Adrenal gland (tissue), 5 donors: ENCODE measurements around the gene TFB1M.
"Not testable (repeated sequence)": the region's sequence is repeated elsewhere in the genome, so short reads cannot be mapped to it uniquely, and the experiment has no call there.

ENCODE experiments used
- CTCF ChIP-seq, 6 experiments: fragments of 450-650 bp in 4 of 6; fragments of 200-600 bp in 2 of 6; sonication (generic) in 1 of 6; IDR thresholded peaks; 1 replicate in 5 of 6; 2 replicates in 1 of 6; pipeline versions ENCODE4 v1.5.1 to v1.8.0; 2016 to 2021; ENCODE audit warnings: antibody characterized with exemption in 6 of 6, mild to moderate bottlenecking in 2 of 6, moderate library complexity in 1 of 6
- POLR2A ChIP-seq, 2 donors: fragments of 450-650 bp; IDR thresholded peaks; one replicate each; pipeline ENCODE4 v1.6.1; 2017; ENCODE audit warnings: antibody characterized with exemption in 2 of 2, mild to moderate bottlenecking in 2 of 2, moderate library complexity in 1 of 2
- donor health status: DM: no; HTN: no; CAD: no.

GRCh38 chr6:155364021-155364420 lies 49.7 kb upstream of the TFB1M start:
- not testable (repeated sequence) for TF ChIP-seq POLR2A, CTCF (IDR thresholded peaks at IDR 0.05)
